Measurements from ENCODE around the gene DOCK4. TPM values are rescaled to one million over a fixed set of nuclear protein-coding genes. Genes with fewer than 3 reads are reported as not detected.

The DOCK4 gene
- total and polyA plus RNA-seq, 10 of the 15 experiments (the other 5 are each of a cell fraction or from before 2014, with no cell fraction given), result 0.03 to 0.73 (median 0.38) TPM

DNA sequence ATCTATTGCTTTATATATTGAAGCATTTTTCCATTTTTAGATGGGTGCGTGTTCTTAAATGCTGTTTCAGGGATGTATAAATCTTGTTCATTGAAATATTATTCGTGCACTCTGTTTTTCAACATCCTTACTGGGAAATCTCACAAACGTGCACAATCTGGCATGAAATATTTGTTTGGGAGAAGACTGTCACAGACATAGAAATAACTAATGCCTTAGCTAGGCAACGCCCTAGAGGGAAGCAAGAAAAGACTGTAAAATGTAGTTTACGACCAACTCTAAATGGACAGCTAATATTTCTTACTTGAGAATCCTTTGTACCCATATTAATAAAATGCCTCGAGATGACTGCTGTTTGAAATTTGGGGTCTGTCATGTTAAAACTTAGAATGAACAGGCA is 8.9 kb downstream of the DOCK4 start:
- Histone ChIP-seq H3K9me3 (replicated peaks; ENCODE audit: control insufficient read depth, insufficient read depth, low read length) (no peaks in the 10 kb centered on the region; the same call in 2 of the 3 replicates), H3K4me3 (no peak overlapping the region), H3K27ac (ENCODE audit: control insufficient read depth, insufficient read depth) (no peak overlapping the region), H3K9ac (ENCODE audit: control insufficient read depth, insufficient read depth, low read length) (no peak overlapping the region), H3K36me3 (ENCODE audit: control insufficient read depth in 2 of 2, insufficient read depth in 2 of 2, low read length in 1 of 2) (no peaks in the 10 kb centered on the region), H3K79me2 (ENCODE audit: control insufficient read depth, insufficient read depth, low read length) (no peaks in the 10 kb centered on the region), H3K4me2 (ENCODE audit: control insufficient read depth, insufficient read depth) (no peak overlapping the region), H3K27me3 (replicated peaks in 1 of 2; ENCODE audit: control insufficient read depth in 2 of 2, insufficient read depth in 2 of 2, low read length in 1 of 2) (no peaks in the 10 kb centered on the region; a peak in 1 of 4 replicates), H3K4me1 (ENCODE audit: control insufficient read depth, insufficient read depth, low read length) (no peaks in the 10 kb centered on the region), H4K20me1 (ENCODE audit: control insufficient read depth, insufficient read depth) (no peaks in the 10 kb centered on the region), H2AFZ (ENCODE audit: control insufficient read depth, low read depth, low read length) (no peak overlapping the region)
- ChIA-PET RAD21 (ENCODE audit: unreplicated experiment) (no interaction called here), CTCF (no interaction called here), SMC1A (ENCODE audit: uncharacterized antibody, unreplicated experiment) (no interaction called here), POLR2A (no interaction called here)
- FAIRE-seq (no peak), ATAC-seq (no peak), DNase-seq (ENCODE audit: low read depth, low spot score) (no peak)
- BruUV-seq (replicated peaks), result no TSS peak
- WGBS (ENCODE audit: insufficient coverage, insufficient replicate concordance, low lambda C conversion rate, missing lambda C conversion rate), result 66% methylated on average over 6 of the region's 6 CpGs
- in situ Hi-C loops (cut with MboI) (no loop called here), intact Hi-C loops (cut with micrococcal nuclease; ENCODE audit: unreplicated experiment) (no loop called here)
- TF ChIP-seq KAT2A (conservative IDR thresholded peaks at IDR 0.05; ENCODE audit: control insufficient read depth, low read depth, low read length) (no peak), POLR2A (IDR thresholded peaks at IDR 0.05; ENCODE audit: low read depth, low read length) (no peak), FOXK2 (IDR thresholded peaks at IDR 0.05) (no peak)
- TF ChIP-seq, protein P1, sequence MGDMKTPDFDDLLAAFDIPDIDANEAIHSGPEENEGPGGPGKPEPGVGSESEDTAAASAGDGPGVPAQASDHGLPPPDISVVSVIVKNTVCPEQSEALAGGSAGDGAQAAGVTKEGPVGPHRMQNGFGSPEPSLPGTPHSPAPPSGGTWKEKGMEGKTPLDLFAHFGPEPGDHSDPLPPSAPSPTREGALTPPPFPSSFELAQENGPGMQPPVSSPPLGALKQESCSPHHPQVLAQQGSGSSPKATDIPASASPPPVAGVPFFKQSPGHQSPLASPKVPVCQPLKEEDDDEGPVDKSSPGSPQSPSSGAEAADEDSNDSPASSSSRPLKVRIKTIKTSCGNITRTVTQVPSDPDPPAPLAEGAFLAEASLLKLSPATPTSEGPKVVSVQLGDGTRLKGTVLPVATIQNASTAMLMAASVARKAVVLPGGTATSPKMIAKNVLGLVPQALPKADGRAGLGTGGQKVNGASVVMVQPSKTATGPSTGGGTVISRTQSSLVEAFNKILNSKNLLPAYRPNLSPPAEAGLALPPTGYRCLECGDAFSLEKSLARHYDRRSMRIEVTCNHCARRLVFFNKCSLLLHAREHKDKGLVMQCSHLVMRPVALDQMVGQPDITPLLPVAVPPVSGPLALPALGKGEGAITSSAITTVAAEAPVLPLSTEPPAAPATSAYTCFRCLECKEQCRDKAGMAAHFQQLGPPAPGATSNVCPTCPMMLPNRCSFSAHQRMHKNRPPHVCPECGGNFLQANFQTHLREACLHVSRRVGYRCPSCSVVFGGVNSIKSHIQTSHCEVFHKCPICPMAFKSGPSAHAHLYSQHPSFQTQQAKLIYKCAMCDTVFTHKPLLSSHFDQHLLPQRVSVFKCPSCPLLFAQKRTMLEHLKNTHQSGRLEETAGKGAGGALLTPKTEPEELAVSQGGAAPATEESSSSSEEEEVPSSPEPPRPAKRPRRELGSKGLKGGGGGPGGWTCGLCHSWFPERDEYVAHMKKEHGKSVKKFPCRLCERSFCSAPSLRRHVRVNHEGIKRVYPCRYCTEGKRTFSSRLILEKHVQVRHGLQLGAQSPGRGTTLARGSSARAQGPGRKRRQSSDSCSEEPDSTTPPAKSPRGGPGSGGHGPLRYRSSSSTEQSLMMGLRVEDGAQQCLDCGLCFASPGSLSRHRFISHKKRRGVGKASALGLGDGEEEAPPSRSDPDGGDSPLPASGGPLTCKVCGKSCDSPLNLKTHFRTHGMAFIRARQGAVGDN (IDR thresholded peaks at IDR 0.05), result no peak
- TF ChIP-seq, protein P2, sequence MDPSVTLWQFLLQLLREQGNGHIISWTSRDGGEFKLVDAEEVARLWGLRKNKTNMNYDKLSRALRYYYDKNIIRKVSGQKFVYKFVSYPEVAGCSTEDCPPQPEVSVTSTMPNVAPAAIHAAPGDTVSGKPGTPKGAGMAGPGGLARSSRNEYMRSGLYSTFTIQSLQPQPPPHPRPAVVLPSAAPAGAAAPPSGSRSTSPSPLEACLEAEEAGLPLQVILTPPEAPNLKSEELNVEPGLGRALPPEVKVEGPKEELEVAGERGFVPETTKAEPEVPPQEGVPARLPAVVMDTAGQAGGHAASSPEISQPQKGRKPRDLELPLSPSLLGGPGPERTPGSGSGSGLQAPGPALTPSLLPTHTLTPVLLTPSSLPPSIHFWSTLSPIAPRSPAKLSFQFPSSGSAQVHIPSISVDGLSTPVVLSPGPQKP (IDR thresholded peaks at IDR 0.05; ENCODE audit: low read depth, low read length), result no peak
- TF ChIP-seq, protein P3, sequence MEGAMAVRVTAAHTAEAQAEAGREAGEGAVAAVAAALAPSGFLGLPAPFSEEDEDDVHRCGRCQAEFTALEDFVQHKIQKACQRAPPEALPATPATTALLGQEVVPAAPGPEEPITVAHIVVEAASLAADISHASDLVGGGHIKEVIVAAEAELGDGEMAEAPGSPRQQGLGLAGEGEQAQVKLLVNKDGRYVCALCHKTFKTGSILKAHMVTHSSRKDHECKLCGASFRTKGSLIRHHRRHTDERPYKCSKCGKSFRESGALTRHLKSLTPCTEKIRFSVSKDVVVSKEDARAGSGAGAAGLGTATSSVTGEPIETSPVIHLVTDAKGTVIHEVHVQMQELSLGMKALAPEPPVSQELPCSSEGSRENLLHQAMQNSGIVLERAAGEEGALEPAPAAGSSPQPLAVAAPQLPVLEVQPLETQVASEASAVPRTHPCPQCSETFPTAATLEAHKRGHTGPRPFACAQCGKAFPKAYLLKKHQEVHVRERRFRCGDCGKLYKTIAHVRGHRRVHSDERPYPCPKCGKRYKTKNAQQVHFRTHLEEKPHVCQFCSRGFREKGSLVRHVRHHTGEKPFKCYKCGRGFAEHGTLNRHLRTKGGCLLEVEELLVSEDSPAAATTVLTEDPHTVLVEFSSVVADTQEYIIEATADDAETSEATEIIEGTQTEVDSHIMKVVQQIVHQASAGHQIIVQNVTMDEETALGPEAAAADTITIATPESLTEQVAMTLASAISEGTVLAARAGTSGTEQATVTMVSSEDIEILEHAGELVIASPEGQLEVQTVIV (IDR thresholded peaks at IDR 0.05; ENCODE audit: borderline replicate concordance, partially characterized antibody), result no peak
- TF ChIP-seq, protein P4, sequence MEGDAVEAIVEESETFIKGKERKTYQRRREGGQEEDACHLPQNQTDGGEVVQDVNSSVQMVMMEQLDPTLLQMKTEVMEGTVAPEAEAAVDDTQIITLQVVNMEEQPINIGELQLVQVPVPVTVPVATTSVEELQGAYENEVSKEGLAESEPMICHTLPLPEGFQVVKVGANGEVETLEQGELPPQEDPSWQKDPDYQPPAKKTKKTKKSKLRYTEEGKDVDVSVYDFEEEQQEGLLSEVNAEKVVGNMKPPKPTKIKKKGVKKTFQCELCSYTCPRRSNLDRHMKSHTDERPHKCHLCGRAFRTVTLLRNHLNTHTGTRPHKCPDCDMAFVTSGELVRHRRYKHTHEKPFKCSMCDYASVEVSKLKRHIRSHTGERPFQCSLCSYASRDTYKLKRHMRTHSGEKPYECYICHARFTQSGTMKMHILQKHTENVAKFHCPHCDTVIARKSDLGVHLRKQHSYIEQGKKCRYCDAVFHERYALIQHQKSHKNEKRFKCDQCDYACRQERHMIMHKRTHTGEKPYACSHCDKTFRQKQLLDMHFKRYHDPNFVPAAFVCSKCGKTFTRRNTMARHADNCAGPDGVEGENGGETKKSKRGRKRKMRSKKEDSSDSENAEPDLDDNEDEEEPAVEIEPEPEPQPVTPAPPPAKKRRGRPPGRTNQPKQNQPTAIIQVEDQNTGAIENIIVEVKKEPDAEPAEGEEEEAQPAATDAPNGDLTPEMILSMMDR (IDR thresholded peaks at IDR 0.05 in 2 of 3, conservative IDR thresholded peaks at IDR 0.05 in 1 of 3; ENCODE audit: control insufficient read depth in 2 of 3, extremely low read depth in 1 of 3, insufficient read depth in 1 of 3, low read depth in 3 of 3, low read length in 3 of 3), result no peak
